Uterus (tissue), 2 donors: Measurements from ENCODE around the gene MLXIPL.

ENCODE experiments used
- CTCF ChIP-seq, 4 experiments: fragments of 200-600 bp in 2 of 4; fragments of 450-650 bp in 2 of 4; sonication (generic) in 2 of 4; IDR thresholded peaks; one replicate each; pipeline ENCODE4 v1.5.1; 2016 to 2019; ENCODE audit warnings: antibody characterized with exemption in 4 of 4, mild to moderate bottlenecking in 2 of 4, moderate library complexity in 1 of 4
- POLR2A ChIP-seq, 2 donors: fragments of 450-650 bp; IDR thresholded peaks; one replicate each; pipeline ENCODE4 v1.6.1; 2016; ENCODE audit warnings: antibody characterized with exemption in 2 of 2, mild to moderate bottlenecking in 1 of 2, moderate library complexity in 1 of 2

- no peak for TF ChIP-seq CTCF (IDR thresholded peaks at IDR 0.05)
- TF ChIP-seq POLR2A (IDR thresholded peaks at IDR 0.05): no peak
These were observed 18.6 kb downstream of the MLXIPL start for GRCh38 chr7:73605601-73606220.
